Prostate gland (tissue), 2 donors: ENCODE results near the gene FOXD2. TPM values are rescaled to one million over a fixed set of nuclear protein-coding genes. Genes with fewer than 3 reads are reported as not detected.
A peak's percentile ranks its signal among the peaks of the same experiment; 100 is the strongest.

Source experiments
- DNase-seq: peaks from one replicate; pipeline ENCODE4 v3.0.0-alpha.2; 2019; ENCODE audit warnings: low spot score
- H3K27ac ChIP-seq, 2 donors: fragments of 200-600 bp; sonication (generic); 2 replicates each; pipeline ENCODE4 v1.5.1; 2017 to 2019
- H3K27me3 ChIP-seq: fragments of 200-600 bp; sonication (generic); replicated peaks from 2 replicates; pipeline ENCODE4 v1.5.1; 2019; ENCODE audit not compliant: insufficient read depth
- H3K36me3 ChIP-seq, 2 donors: fragments of 200-600 bp; sonication (generic); 1 replicate in 1 of 2; 2 replicates in 1 of 2; pipeline versions ENCODE4 v1.5.1 to v1.8.1; 2017 to 2019
- H3K4me1 ChIP-seq: fragments of 200-600 bp; sonication (generic); replicated peaks from 2 replicates; pipeline ENCODE4 v1.5.1; 2019
- H3K4me3 ChIP-seq, 2 donors: fragments of 200-600 bp; sonication (generic); 2 replicates each; pipeline ENCODE4 v1.5.1; 2017 to 2019
- H3K9me3 ChIP-seq: fragments of 200-600 bp; sonication (generic); 2 replicates; pipeline ENCODE4 v1.5.1; 2017
- POLR2A ChIP-seq: fragments of 450-650 bp; IDR thresholded peaks from one replicate; pipeline ENCODE4 v1.6.1; 2016; ENCODE audit warnings: antibody characterized with exemption, mild to moderate bottlenecking
- POLR2AphosphoS5 ChIP-seq: sonication (generic); formaldehyde crosslinking; IDR thresholded peaks from one replicate; pipeline ENCODE4 v1.6.1; 2017; ENCODE audit warnings: antibody characterized with exemption
- WGBS: methylation state at CpG from one replicate; pipeline ENCODE4 v1.1.5; 2018; 5-methylcytosine and 5-hydroxymethylcytosine counted together
- intact Hi-C: fragments of 100-400 bp; cut with DNase I; formaldehyde crosslinking; loops from one replicate; pipeline ENCODE4 v1.14.2; 2022
- total RNA-seq, 2 donors: library from RNA; depleted of rRNA; stranded (reverse); fragments of >200 nt; gene quantifications; one replicate each; pipeline ENCODE4 v1.1.0, GENCODE V29; 2016
- TF ChIP-seq, protein P1 (sequence below), 4 experiments: fragments of 200-600 bp in 2 of 4; fragments of 450-650 bp in 2 of 4; sonication (generic) in 2 of 4; IDR thresholded peaks; 1 replicate in 3 of 4; 2 replicates in 1 of 4; pipeline ENCODE4 v1.5.1; 2016 to 2019; ENCODE audit warnings: antibody characterized with exemption in 4 of 4, mild to moderate bottlenecking in 2 of 4, moderate library complexity in 2 of 4

The FOXD2 gene
- total RNA-seq, 2 donors from 2014 or later = 1.2 to 1.8 TPM

DNA sequence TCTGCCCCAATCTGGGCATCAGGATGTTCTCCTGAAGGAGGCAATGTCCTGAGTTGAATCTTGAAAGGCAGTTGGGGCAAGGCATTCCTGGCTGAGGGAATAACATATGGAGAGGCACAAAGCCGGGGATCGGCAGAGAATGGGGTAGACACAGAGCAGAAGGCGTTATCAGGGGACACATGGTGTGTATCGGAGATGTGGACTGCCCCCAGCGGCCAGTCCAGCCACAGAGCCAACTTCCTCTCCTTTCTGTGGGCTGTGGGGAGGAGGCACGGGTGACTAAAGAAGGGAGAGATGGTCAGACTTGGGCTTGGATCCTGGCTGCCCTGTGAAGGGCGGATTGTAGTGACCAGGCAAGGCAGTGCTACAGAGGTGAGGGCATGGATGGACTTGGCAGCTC lies 32.1 kb downstream of the FOXD2 start:
- no peak for TF ChIP-seq POLR2AphosphoS5
- no peak for TF ChIP-seq POLR2A
- TF ChIP-seq, protein P1, sequence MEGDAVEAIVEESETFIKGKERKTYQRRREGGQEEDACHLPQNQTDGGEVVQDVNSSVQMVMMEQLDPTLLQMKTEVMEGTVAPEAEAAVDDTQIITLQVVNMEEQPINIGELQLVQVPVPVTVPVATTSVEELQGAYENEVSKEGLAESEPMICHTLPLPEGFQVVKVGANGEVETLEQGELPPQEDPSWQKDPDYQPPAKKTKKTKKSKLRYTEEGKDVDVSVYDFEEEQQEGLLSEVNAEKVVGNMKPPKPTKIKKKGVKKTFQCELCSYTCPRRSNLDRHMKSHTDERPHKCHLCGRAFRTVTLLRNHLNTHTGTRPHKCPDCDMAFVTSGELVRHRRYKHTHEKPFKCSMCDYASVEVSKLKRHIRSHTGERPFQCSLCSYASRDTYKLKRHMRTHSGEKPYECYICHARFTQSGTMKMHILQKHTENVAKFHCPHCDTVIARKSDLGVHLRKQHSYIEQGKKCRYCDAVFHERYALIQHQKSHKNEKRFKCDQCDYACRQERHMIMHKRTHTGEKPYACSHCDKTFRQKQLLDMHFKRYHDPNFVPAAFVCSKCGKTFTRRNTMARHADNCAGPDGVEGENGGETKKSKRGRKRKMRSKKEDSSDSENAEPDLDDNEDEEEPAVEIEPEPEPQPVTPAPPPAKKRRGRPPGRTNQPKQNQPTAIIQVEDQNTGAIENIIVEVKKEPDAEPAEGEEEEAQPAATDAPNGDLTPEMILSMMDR (IDR thresholded peaks at IDR 0.05) = no peak
- Histone ChIP-seq H3K4me3 (no peak overlapping the region), H3K4me1 (no peaks in the 10 kb centered on the region), H3K9me3 (no peaks in the 10 kb centered on the region), H3K27me3 (no peaks in the 10 kb centered on the region), H3K27ac (no peak overlapping the region), H3K36me3 (no peaks in the 10 kb centered on the region)
- no peak for DNase-seq
- WGBS = 92% methylated on average over 7 of the region's 7 CpGs
- intact Hi-C loops = no loop called here

DNA sequence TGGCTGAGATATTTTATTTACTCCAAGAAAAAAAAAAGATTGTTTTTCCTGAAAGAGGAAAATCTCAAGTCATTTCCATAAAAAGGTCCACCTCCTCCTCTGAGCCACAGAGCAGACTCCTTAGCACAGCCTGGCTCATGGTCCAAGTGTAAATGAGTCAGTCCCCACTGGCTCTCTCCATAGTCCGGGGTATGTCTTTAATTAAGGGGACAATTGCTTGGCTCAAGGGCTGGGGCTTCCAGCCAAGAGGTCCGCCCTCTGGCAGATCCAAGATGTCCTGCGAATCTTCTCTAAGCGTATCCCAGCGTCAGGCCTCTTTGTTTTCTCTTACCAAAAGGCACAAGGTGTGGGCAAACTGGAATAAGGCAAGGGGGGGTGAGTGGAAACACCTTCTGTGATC lies 33.3 kb downstream of the FOXD2 start:
- 39% methylated on average over 5 of the region's 5 CpGs for WGBS
- TF ChIP-seq POLR2A = no peak
- peak; percentile 15 for TF ChIP-seq POLR2AphosphoS5
- intact Hi-C loops = no loop called here

GRCh38 chr1:47474278-47475193 lies 36.7 kb downstream of the FOXD2 start:
- DNase-seq = no peak
- H3K27me3 ChIP-seq = no peaks in the 10 kb centered on the region
- H3K27ac ChIP-seq = no peak overlapping the region
- intact Hi-C loops = no loop called here
- WGBS = 81% methylated on average over 9 of the region's 9 CpGs
- TF ChIP-seq POLR2A = no peak
- TF ChIP-seq, protein P1 (IDR thresholded peaks at IDR 0.05) = no peak
- no peak for TF ChIP-seq POLR2AphosphoS5
- H3K4me1 ChIP-seq = peaks cover 4% of the 10 kb centered on the region
- H3K36me3 ChIP-seq = no peaks in the 10 kb centered on the region
- H3K4me3 ChIP-seq = no peak overlapping the region
- no peaks in the 10 kb centered on the region for H3K9me3 ChIP-seq

More for the DNA sequence above, 33.3 kb downstream of the FOXD2 start:
- no peaks in the 10 kb centered on the region for H3K9me3 ChIP-seq
- no peaks in the 10 kb centered on the region for H3K36me3 ChIP-seq
- H3K4me3 ChIP-seq = no peak overlapping the region
- H3K4me1 ChIP-seq = no peaks in the 10 kb centered on the region
- no peak for DNase-seq
- no peak overlapping the region for H3K27ac ChIP-seq
- no peaks in the 10 kb centered on the region for H3K27me3 ChIP-seq

DNA sequence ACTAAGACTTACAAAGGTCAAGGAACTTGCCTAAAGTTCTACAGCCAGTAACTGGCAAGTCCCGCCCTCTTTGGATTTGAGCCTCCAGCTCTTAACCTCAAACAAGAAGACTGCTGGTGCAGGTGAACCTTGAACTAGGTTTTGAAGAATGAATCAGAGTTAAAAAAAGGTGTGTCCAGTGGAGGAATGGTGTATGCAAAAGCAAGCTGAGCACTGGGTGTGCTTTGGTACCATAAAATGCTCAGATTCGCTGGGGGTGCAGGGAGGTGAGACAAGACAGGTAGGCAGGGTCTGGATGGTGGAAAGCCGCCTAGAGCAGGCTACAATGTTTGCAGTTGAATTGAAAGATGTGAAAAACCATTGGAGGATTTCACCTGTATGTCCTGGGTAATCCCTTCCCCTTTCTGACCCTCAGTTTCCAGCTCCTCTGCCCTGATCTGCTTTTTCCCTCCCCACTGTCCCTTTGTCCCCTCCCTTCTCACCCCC lies 39.8 kb downstream of the FOXD2 start:
- Histone ChIP-seq H3K36me3 (no peaks in the 10 kb centered on the region), H3K9me3 (no peaks in the 10 kb centered on the region), H3K27ac (peak overlapping the region in 1 of 2 donors; percentile 4), H3K4me3 (no peak overlapping the region), H3K27me3 (no peaks in the 10 kb centered on the region), H3K4me1 (peaks cover 4% of the 10 kb centered on the region)
- TF ChIP-seq, protein P1 (IDR thresholded peaks at IDR 0.05) = no peak
- TF ChIP-seq POLR2A (no peak), POLR2AphosphoS5 (no peak)
- peak; percentile 11 for DNase-seq
- WGBS = 71% methylated on average over 3 of the region's 3 CpGs
- intact Hi-C loops = no loop called here

DNA sequence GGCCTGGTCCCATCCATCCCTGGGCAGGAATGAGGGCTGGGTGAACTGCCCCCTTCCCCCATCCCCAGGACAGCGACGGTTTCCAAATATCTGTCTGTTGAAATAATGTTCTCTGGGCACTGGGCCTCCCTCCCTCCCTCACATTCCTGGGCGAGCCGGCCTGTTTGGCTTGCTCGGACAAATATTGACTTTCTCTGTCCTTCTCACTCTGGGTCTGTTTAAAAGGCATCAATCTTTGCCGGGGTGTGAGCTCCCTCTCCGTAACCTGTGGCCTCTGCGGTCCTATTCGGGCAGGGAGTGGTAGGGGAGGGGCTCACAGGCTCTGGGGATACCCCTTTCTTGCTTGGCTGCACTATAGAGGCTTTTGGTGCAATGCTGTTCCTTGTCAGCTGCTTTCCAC lies 40.2 kb downstream of the FOXD2 start:
- DNase-seq = peak; percentile 79

More for the DNA sequence above, 40.2 kb downstream of the FOXD2 start:
- 15% methylated on average over 9 of the region's 9 CpGs for WGBS
- TF ChIP-seq POLR2A (no peak), POLR2AphosphoS5 (peak; percentile 88)
- Histone ChIP-seq H3K4me1 (peaks cover 4% of the 10 kb centered on the region), H3K4me3 (no peak overlapping the region), H3K27me3 (no peaks in the 10 kb centered on the region), H3K36me3 (no peaks in the 10 kb centered on the region), H3K27ac (peak overlapping the region in 1 of 2 donors; percentile 4), H3K9me3 (no peaks in the 10 kb centered on the region)
- intact Hi-C loops = no loop called here
